ENCODE data around the gene ZCCHC10.
"Not testable (repeated sequence)": the region's sequence is repeated elsewhere in the genome, so short reads cannot be mapped to it uniquely, and the experiment has no call there.

ZCCHC10 gene

DNA sequence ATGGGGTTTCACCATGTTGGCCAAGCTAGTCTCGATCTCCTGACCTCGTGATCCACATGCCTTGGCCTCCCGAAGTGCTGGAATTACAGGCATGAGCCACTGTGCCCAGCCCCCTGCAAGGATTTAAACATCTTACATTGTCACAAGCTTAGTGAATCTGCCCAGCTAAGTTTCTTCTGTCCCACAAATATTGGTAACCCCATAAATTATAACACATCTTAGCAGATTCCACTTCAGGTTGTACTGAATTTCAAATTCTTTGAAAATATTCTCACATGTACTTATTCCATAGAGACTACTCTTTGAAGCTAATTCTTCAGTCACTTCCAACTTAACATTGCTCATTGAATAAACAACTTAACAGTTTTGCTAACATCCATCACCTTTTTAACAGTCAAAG lies 49.5 kb downstream of the ZCCHC10 start:
- no peak for TF ChIP-seq CTCF (IDR thresholded peaks at IDR 0.05; ENCODE audit: insufficient read depth, missing control alignments)
- no peak for DNase-seq (ENCODE audit: insufficient read length, low spot score)
- FAIRE-seq = no peak

GRCh38 chr5:132972436-132972828 lies 53.9 kb downstream of the ZCCHC10 start:
- not testable (repeated sequence) for FAIRE-seq; DNase-seq (ENCODE audit: insufficient read length, low spot score)

- DNase-seq (ENCODE audit: insufficient read length, low spot score) (no peak), FAIRE-seq (no peak)
- TF ChIP-seq CTCF (IDR thresholded peaks at IDR 0.05; ENCODE audit: insufficient read depth, missing control alignments) = no peak
Observed at GRCh38 chr5:132971483-132972435, 54.6 kb downstream of the ZCCHC10 start.

- DNase-seq (ENCODE audit: insufficient read length, low spot score) (no peak), FAIRE-seq (no peak)
Observed at GRCh38 chr5:132965120-132965519, 61.2 kb downstream of the ZCCHC10 start.

DNA sequence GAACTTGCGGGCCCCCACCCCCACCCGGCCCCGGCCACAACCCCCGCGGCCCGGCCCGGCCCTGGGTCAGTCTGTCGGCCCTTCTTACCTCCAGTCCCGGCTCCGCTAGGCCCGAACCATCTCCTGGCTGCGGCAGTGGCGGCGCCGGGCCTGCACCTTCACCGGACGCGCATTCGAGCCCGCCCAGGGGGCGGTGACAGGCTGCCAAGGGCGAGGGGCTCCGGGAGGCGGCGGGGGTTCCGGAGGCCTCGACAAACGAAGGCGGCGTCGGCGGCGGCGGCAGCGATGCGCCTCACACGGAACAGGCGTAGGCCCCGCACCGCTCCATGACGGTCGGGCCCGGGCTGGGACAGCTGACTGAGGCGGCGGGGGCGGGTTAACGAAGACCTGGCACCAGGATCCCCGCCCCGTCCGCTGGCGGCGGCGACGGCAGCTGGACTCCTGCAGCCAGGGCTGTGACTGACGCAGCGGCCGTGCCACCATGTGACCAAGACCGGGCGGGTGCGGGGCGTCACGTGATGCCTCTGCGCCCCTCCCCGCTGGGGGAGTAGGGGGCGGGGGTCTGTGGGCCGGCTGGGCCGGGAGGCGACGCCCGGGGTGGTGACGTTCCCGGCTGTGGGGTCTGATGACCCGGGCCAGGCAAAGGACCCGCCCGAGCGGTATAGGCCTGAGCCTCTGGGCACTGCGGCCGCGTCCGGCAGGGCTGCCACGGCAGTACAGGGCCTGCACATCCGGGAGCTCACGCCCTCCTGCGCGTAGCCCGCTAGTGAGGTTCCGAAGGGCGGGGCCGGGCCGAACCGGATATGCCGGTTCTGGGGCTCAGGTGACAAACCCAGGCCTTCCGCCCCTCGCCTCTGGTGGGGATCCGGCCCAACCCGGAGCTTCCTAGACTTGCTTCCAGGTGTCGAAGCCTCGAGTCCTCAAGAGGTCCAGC lies 62.9 kb downstream of the ZCCHC10 start, which contains the start of gene AFF4:
Gene AFF4, minus strand, starts transcription at position 464 of the 934 bp plus-strand sequence. CDS start 26,445 bp downstream, outside the sequence.
- FAIRE-seq (no peak), DNase-seq (ENCODE audit: insufficient read length, low spot score) (peak; percentile 66)
- no peak for TF ChIP-seq CTCF (IDR thresholded peaks at IDR 0.05; ENCODE audit: insufficient read depth, missing control alignments)

More at GRCh38 chr5:132965120-132965519, 61.2 kb downstream of the ZCCHC10 start:
- no peak for TF ChIP-seq CTCF (IDR thresholded peaks at IDR 0.05; ENCODE audit: insufficient read depth, missing control alignments)

GRCh38 chr5:132962429-132963021 lies 63.8 kb downstream of the ZCCHC10 start:
- DNase-seq (ENCODE audit: insufficient read length, low spot score) (no peak), FAIRE-seq (peak; percentile 66)
- TF ChIP-seq CTCF (IDR thresholded peaks at IDR 0.05; ENCODE audit: insufficient read depth, missing control alignments) = no peak

DNA sequence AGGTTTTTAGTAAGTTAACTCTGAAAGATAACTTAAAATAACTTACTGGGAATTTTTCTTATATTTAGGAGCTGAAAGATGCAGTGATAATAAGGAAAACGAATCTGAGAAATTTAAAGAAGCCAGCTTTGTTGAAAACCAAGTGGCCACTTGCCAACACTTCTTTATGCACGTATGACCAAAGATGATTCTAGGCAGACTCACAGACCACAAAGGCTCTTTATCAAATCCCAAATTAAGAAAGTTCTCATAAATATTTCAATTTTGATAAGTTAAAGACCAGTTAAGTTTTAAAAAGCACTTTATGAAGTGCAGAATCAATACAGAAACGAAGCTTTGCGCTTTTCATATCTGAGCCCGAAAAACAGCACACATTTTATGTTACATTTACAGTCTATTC lies 64.5 kb downstream of the ZCCHC10 start:
- DNase-seq (ENCODE audit: insufficient read length, low spot score) (no peak), FAIRE-seq (no peak)
- no peak for TF ChIP-seq CTCF (IDR thresholded peaks at IDR 0.05; ENCODE audit: insufficient read depth, missing control alignments)

DNA sequence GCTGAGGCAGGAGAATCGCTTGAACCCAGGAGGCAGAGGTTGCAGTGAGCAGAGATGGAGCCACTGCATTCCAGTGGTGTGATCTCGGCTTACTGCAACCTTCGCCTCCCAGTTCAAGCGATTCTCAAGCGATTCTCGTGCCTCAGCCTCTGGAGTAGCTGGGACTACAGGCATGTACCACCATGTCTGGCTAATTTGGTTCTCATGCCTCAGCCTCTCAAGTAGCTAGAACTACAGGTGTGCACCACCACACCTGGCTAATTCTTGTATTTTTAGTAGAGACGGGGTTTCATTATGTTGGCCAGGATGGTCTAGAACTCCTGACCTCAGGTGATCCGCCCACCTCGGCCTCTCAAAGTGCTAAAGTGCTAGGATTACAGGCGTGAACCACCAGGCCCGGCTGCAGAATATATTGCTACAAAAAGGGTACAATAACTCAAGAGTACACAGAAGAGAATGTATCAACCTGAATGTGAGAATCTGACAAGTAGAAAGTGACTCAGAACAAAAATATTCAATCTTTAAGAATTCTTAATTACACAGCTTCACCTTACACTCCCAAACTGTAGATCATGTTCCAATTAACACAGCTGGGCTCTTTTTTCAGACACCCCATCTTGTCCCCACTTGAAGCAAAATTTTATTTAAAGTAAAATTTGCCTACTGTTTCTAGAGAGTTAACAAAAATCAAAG lies 65.1 kb downstream of the ZCCHC10 start:
- DNase-seq (ENCODE audit: insufficient read length, low spot score) = not testable (repeated sequence)

GRCh38 chr5:132956166-132956799 lies 70.1 kb downstream of the ZCCHC10 start:
- not testable (repeated sequence) for DNase-seq (ENCODE audit: insufficient read length, low spot score); FAIRE-seq

More for the DNA sequence above, 65.1 kb downstream of the ZCCHC10 start:
- not testable (repeated sequence) for FAIRE-seq

All from D721Med (cell line).